Omental fat pad (tissue), 4 donors: Measurements from ENCODE around the gene B3GLCT. TPM values are rescaled to one million over a fixed set of nuclear protein-coding genes. Genes with fewer than 3 reads are reported as not detected.
"Not testable (repeated sequence)": the region's sequence is repeated elsewhere in the genome, so short reads cannot be mapped to it uniquely, and the experiment has no call there.

Experiments
- ATAC-seq: fragments of 150-250 bp; one replicate; pipeline ENCODE4 v1.9.1; 2016; ENCODE audit warnings: mild to moderate bottlenecking, moderate library complexity; ENCODE audit not compliant: low FRiP score
- DNase-seq: peaks from one replicate; pipeline ENCODE4 v3.0.0-alpha.2; 2019; ENCODE audit warnings: low spot score
- CTCF ChIP-seq, 3 donors: fragments of 450-650 bp; IDR thresholded peaks; one replicate each; pipeline ENCODE4 v1.5.1; 2016 to 2017; ENCODE audit warnings: antibody characterized with exemption in 3 of 3, mild to moderate bottlenecking in 3 of 3, moderate library complexity in 2 of 3
- total RNA-seq, 4 donors: library from RNA; depleted of rRNA; stranded (reverse); fragments of >200 nt; gene quantifications; one replicate each; pipeline ENCODE4 v1.1.0, GENCODE V29; 2016

Gene B3GLCT
- total RNA-seq, 4 donors from 2014 or later, result 5.4 to 16.4 (median 6.6) TPM

- no peak for ATAC-seq
- no peak for TF ChIP-seq CTCF (IDR thresholded peaks at IDR 0.05)
- DNase-seq, result no peak
These were observed 8.9 kb downstream of the B3GLCT start for GRCh38 chr13:31208559-31209122.

- ATAC-seq (no peak), DNase-seq (no peak)
- TF ChIP-seq CTCF (IDR thresholded peaks at IDR 0.05), result no peak
These were observed 9.5 kb downstream of the B3GLCT start for GRCh38 chr13:31209172-31209840.

GRCh38 chr13:31209841-31210210 lies 10.1 kb downstream of the B3GLCT start:
- TF ChIP-seq CTCF (IDR thresholded peaks at IDR 0.05), result no peak
- ATAC-seq (no peak), DNase-seq (no peak)

GRCh38 chr13:31213651-31214289 lies 14.0 kb downstream of the B3GLCT start:
- ATAC-seq (no peak), DNase-seq (no peak)
- no peak for TF ChIP-seq CTCF (IDR thresholded peaks at IDR 0.05)

- no peak for TF ChIP-seq CTCF (IDR thresholded peaks at IDR 0.05)
- ATAC-seq, result no peak
- no peak for DNase-seq
These were observed 14.7 kb downstream of the B3GLCT start for GRCh38 chr13:31214435-31214834.

- ATAC-seq, result not testable (repeated sequence)
These were observed 17.1 kb downstream of the B3GLCT start for GRCh38 chr13:31216916-31217315.

GRCh38 chr13:31219909-31220598 lies 20.3 kb downstream of the B3GLCT start:
- ATAC-seq (no peak), DNase-seq (no peak)
- no peak for TF ChIP-seq CTCF (IDR thresholded peaks at IDR 0.05)

More at GRCh38 chr13:31216916-31217315, 17.1 kb downstream of the B3GLCT start:
- DNase-seq, result not testable (repeated sequence)
